Measurements from ENCODE around the gene ADM5.

DNA sequence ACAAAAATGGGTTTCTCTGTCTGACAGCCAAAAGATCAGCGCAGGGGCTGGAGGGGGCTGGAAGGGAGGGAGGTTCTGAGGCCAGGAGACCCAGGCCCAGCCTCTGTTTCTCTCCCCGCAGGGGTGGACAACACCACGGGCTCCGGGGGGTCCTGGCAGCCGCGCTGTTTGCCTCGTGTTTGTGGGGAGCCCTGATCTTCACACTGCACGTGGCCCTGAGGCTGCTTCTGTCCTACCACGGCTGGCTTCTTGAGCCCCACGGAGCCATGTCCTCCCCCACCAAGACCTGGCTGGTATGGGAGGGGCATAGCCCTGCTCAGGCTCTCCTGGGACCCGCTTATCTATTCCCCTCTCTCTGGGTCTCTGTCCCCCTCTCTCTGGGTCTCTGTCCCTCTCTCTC lies 11.2 kb downstream of the ADM5 start:
- TF ChIP-seq ZNF274 (IDR thresholded peaks at IDR 0.05; ENCODE audit: low read depth, low read length) (no peak), YY1 (IDR thresholded peaks at IDR 0.05; ENCODE audit: insufficient read depth, insufficient read length) (no peak), SUZ12 (IDR thresholded peaks at IDR 0.05; ENCODE audit: extremely low read depth, insufficient read depth, insufficient read length) (no peak)
